Measurements from ENCODE around the gene CACNB2. TPM values are rescaled to one million over a fixed set of nuclear protein-coding genes. Genes with fewer than 3 reads are reported as not detected.

The CACNB2 gene
- total and polyA plus RNA-seq, 2 experiments from 2014 or later, result 101 to 172 TPM

- TF ChIP-seq CTCF (IDR thresholded peaks at IDR 0.05; ENCODE audit: low read depth, low read length), result no peak
- no peaks in the 10 kb centered on the region for H3K27me3 ChIP-seq
- H3K36me3 ChIP-seq, result no peaks in the 10 kb centered on the region
- no peak overlapping the region for H3K4me3 ChIP-seq
- peaks cover 23% of the 10 kb centered on the region for H3K4me1 ChIP-seq (ENCODE audit: low read depth)
- peak overlapping the region; percentile 14 for H3K27ac ChIP-seq
- no peaks in the 10 kb centered on the region for H3K9me3 ChIP-seq (ENCODE audit: low read depth)
- peak in 1 of 2 donors; percentile 30 for DNase-seq (ENCODE audit: low read depth in 1 of 2, low spot score in 1 of 2)
These were observed 120.2 kb downstream of the CACNB2 start for GRCh38 chr10:18260310-18260922.

- Histone ChIP-seq H3K4me1 (ENCODE audit: low read depth) (peaks cover 23% of the 10 kb centered on the region), H3K27me3 (no peaks in the 10 kb centered on the region), H3K27ac (peak overlapping the region; percentile 14), H3K4me3 (no peak overlapping the region), H3K9me3 (ENCODE audit: low read depth) (no peaks in the 10 kb centered on the region), H3K36me3 (no peaks in the 10 kb centered on the region)
- no peak for DNase-seq (ENCODE audit: low read depth in 1 of 2, low spot score in 1 of 2)
- TF ChIP-seq CTCF (IDR thresholded peaks at IDR 0.05; ENCODE audit: low read depth, low read length), result no peak
These were observed 120.9 kb downstream of the CACNB2 start for GRCh38 chr10:18261063-18261610.

- Histone ChIP-seq H3K9me3 (ENCODE audit: low read depth) (no peaks in the 10 kb centered on the region), H3K27ac (peak overlapping the region; percentile 14), H3K27me3 (no peaks in the 10 kb centered on the region), H3K4me1 (ENCODE audit: low read depth) (peaks cover 23% of the 10 kb centered on the region), H3K36me3 (no peaks in the 10 kb centered on the region), H3K4me3 (no peak overlapping the region)
- no peak for TF ChIP-seq CTCF (IDR thresholded peaks at IDR 0.05; ENCODE audit: low read depth, low read length)
- no peak for DNase-seq (ENCODE audit: low read depth in 1 of 2, low spot score in 1 of 2)
These were observed 121.6 kb downstream of the CACNB2 start for GRCh38 chr10:18261768-18262231.

GRCh38 chr10:18264466-18265050, 124.3 kb downstream of the CACNB2 start:
- Histone ChIP-seq H3K36me3 (no peaks in the 10 kb centered on the region), H3K27me3 (no peaks in the 10 kb centered on the region), H3K4me3 (no peak overlapping the region), H3K27ac (no peak overlapping the region), H3K4me1 (ENCODE audit: low read depth) (peaks cover 23% of the 10 kb centered on the region), H3K9me3 (ENCODE audit: low read depth) (no peaks in the 10 kb centered on the region)
- no peak for DNase-seq (ENCODE audit: low read depth in 1 of 2, low spot score in 1 of 2)
- no peak for TF ChIP-seq CTCF (IDR thresholded peaks at IDR 0.05; ENCODE audit: low read depth, low read length)

- Histone ChIP-seq H3K27me3 (no peaks in the 10 kb centered on the region), H3K27ac (peak overlapping the region; percentile 4), H3K4me1 (ENCODE audit: low read depth) (peaks cover 10% of the 10 kb centered on the region), H3K4me3 (no peak overlapping the region), H3K9me3 (ENCODE audit: low read depth) (no peaks in the 10 kb centered on the region), H3K36me3 (no peaks in the 10 kb centered on the region)
- DNase-seq (ENCODE audit: low read depth in 1 of 2, low spot score in 1 of 2), result no peak
- no peak for TF ChIP-seq CTCF (IDR thresholded peaks at IDR 0.05; ENCODE audit: low read depth, low read length)
These were observed 127.8 kb downstream of the CACNB2 start for GRCh38 chr10:18268005-18268404.

All from cardiac muscle cell (in vitro differentiated cells and primary cell).